GM19025 (cell line): ENCODE results near the gene FNIP2.
"Not testable (repeated sequence)": the region's sequence is repeated elsewhere in the genome, so short reads cannot be mapped to it uniquely, and the experiment has no call there.

Source experiments
- ATAC-seq: cut with Tn5 transposase; IDR thresholded peaks from one replicate; pipeline ENCODE4 v1.9.1; 2021; ENCODE audit warnings: mild to moderate bottlenecking, low read depth, moderate library complexity; ENCODE audit not compliant: unreplicated experiment

The FNIP2 gene

DNA sequence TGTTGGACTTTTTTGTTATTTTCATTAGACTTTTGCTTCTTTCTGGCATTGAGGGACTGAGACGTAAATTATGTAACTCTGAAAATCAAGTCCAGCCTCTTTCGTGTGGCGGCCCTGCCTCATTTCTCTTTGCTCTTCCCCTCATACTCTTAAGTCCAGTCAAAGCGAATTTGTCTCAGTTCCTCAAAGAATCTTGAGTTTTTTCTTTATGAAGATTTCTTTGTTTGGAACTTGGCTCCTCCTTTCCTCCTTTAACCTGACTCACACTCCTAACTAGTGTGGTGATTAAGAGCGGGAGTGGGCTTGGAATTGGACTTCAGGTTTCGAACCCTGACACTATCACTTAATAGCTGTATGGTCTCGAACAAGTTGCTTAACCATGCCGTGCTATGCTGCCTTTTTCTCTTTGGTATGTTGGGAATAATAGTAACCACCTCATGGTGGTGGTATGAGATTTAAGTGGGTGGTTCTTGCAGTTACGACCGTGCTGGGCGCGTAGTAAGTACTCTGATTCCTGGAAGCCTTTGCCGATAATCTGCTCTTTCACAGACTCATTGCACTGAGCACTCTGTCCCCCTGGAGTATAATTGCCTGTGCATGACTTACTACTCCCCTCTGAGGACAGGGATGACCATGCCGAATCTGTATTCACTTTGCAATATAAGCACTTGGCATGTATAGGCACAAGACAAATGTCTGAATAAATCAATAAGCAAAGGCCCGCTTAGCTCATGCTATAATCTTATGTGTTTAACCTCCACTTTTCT, 19.1 kb downstream of the FNIP2 start:
- ATAC-seq = no peak

DNA sequence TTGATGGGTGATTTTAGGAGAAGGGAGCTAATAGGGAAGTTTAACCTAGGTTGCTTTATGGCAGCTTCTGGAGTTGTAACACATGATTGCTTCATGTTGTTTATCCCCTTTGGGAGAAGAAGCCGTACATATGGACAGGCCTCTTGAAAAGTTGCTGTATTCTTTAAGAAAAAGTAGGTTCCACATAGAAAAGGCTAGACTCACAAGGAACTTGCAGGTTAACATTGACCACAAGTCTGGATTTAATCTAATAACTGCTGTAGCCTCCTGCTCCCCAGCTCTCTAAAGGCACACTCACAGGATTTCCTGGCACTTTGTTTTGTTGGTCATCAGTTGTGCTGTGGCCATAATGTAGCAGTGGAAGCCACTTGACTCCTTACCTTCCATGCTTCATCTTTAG, 19.7 kb downstream of the FNIP2 start:
- ATAC-seq = no peak

DNA sequence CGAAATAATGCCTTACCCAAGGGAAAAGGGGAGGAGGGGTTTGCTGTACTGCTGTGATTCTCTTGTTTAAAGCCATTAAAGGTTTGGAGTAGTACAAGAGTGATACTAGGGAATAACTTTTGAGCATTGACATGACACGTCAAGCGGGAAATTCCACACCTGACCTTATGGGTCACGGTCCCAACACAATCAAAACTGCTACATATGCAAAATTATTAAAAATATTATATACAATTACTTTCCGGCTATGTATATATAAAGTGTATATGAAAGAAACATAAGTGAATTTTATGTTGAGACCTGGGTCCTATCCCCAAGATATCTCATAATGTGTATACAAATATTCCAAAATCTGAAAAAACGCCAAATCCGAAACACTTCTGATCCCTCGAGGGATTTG, 21.0 kb downstream of the FNIP2 start:
- no peak for ATAC-seq

DNA sequence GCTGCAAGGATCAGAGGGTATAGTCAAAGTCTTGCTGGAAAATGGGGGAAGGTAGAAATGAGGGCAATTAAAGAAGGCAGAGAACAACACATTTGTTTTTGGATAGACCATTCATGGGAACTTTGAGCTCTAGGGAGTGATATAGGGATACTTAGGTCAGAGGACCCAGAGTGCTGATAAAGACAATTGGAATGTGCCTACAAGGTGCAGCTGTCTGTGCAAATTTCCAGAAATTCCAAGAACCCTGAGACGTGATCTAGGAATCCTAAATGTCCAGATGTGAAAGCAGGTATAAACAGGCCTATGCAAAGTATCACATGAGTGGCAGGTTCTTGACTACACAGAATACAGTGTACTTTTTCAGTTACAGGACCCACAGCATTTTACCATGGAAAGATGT, 24.2 kb downstream of the FNIP2 start:
- ATAC-seq = no peak

DNA sequence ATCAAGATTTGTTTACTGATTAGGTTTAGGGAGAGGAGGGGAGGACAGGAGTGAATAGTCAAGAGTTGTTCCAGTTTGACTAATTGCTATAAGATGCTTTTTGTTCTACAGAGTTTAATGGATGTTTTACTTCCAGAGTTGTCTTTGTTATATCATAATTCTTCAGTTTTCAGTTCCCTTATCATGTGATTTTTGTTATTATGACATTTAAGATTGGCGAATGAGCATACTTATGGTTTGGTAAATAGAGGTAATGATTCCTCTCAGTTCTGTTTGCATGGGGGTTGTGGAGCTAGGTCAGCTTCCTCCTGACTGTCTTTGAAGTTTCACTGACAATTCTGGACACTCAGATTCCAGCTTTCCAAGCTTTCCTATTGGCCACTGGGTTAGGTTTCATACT, 24.6 kb downstream of the FNIP2 start:
- ATAC-seq = not testable (repeated sequence)

DNA sequence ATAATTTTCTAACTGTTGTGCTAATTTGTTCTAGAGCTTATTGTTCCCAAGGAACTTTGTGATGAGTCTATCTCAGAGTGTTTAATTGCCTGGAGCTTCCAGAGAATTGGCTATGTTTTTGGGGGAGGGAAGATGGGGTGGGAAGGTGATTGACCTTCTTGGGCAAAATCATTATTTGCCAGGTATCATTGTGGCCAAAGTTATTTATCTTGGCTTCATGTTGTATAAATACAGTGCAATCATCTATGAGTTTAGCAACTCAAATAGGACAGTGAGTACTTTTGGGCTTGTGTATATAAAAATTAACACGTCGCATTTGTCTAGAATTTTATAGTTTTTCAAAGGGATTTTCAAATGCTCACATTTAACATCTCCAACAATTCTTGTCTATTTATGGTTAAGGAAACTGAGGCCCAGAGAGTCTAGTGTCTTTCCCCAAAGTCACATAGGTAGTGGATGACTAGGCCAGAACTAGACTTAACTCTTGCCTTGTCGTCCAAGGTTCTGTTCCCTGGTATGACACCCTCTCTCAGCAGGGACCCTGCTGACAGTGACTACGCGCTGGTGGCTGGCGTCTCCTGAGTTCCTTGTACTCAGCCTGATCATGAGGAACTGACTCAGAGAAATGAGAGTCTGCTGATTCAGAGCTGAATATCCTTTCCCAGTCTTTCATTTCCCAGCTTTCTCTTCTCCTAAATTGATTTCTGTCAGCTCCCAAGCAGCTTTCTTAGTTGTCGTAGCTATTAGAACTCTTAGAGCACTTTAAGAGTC, 27.7 kb downstream of the FNIP2 start:
- ATAC-seq = no peak

DNA sequence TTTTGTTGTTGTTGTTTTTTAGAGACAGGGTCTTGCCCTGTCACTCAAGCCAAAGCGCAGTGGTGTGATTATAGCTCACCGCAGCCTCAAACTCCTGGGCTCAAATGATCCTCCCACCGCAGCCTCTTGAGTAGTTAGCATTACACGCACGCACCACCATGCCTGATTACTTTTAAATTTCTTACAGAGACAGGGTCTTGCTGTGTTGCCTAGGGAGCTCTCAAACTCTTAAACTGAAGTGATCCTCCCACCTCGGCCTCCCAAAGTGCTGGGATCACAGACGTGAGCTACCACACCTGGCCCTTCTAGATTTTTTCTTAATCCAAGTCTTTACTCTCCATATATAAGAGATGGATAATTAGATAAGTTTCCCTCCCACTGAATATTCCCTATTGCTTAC, 29.2 kb downstream of the FNIP2 start:
- ATAC-seq = no peak

DNA sequence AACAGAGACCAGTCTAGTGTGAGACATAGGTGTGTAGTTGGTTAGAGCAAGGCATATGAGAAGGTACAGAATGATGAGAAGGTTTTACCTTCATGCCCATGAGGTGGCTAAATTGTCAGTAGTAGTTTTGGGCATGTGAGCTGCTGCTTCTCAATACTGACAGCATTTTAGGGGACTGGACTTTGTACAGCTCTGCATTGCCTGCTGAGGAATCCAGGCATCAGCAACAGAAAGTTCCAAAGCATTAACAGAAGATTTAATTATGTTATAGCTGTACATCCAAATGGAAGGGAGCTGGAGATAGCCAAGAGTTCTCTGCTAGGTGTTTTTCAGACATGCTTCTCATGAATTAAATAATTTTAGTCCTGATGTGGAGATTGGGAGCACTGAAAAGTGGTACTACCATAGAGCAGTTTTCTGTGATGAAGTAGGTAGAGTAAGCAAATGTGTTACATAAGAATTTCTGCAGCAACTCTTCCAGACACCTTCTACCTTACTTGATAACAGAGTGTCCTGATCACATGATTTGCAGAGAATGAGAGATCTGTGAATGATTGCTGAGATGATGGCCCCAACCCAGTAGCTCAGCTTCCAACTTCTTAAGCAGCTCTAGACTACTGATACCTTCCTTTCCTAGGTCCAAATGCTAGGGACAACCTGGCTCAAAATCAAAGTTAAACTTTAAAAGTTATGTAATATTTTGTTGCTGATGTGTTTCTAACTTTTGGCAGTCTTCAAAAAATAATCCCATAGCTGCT, 30.4 kb downstream of the FNIP2 start:
- no peak for ATAC-seq

DNA sequence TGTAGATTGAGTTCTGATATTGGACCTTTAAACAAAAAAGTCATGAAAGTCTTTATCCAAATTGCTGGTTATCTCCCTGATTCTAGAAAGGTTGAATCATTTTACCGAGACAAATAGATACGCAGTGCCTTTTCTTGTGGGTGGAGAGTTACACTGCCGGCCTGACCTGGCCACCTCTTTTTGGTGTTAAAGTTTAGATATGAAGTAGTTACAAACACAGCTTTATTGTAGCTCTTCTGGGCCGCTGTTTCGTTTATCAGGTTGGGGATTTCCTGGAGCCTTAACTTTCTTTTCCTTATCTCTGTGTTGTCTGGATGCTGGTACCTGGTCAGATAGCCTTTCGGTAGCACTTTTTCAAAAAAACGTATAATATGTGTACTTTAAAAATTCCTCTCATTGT, 31.0 kb downstream of the FNIP2 start:
- ATAC-seq = no peak

DNA sequence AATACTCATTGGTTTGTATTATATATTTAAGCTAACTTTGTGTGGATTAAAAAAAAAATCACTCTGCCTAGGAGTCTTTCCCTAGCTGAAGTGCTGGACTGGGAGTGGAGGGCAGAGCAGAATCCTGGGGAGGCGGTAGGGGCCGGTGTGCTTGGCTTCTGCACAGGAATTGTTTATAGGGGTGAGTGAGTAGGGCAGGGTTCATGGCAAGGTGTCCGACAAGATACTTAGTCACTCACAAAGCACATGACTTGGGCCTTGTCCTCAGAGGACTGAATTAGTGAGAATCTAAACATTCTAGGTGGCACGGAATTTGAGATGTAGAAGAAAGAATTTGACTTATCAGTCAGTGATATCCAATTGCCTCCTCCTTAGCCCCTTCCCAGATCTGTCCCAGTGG, 32.2 kb downstream of the FNIP2 start:
- no peak for ATAC-seq

DNA sequence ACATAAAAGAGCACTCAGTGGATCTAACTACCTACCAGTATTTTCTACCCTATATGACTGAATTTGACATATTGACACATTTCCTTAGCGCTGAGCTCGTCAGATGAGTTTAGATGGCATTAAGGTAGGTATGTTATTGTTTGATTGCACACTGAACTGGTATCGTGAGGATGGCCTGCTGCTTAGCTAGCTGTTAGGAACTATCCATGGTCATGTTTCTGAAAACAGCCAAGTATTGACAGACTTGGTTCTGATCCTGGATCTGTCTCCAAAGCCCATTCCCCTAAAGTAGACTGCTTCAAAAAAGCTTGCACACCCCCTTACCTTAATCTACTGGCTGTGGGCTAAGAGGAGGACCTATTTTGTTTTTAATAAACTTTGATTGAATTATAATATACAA, 32.9 kb downstream of the FNIP2 start:
- no peak for ATAC-seq

DNA sequence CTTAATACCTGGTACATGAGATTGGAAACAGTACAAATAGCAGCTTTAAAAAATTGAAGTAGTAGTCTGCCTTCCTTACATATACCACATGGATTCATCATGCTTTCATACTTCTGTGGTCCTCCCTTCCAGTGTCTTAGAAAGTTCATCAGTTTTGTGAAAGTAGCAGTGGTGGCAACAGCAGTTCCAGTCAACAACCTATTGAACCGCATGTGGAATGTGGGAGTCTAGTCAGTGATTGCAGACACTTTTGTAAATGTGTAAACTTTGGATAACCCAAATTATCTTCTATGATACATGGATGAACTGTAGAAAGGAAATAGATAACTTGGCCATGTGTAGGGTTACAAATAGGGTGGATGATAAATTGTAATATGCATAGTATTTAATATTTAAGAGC, 34.1 kb downstream of the FNIP2 start:
- ATAC-seq = no peak

DNA sequence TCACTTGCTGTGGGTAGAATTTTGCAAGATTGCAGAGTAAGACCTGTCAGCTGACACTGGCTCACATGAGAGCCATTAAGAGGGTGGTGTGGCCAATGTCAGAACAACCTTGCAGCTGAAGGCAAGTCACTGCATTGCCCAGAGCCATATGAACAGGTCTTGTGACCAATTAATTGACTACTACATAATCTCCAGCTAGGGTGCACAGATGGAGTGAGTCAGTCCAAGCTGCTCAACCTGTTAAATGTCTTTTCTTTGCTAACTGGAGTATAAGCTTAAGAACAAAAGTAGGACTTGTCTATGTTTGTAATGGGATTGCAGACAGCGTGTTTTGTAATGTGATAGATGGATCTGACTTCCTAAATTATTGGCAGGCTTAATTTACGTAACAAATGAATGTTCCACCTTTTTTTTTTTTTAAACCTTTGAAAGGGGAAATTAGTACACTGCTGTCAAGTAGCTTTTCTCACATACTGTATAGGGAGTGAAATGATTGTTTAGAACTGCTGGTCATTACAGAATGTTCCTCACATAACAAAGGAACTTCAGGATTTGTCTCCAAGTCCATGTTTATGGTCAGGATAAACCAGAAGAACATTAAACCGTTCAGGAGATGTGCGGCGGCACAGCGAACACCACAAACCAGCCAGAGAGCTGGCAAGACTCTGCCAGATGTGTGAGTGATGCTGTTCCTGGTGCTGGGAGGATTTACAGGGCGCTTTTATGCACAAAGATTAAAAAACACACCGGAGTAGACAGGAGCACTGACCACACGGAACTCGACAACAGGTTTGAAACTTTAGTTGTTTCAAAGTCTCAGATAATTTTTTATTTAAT, 37.0 kb downstream of the FNIP2 start:
- no peak for ATAC-seq

DNA sequence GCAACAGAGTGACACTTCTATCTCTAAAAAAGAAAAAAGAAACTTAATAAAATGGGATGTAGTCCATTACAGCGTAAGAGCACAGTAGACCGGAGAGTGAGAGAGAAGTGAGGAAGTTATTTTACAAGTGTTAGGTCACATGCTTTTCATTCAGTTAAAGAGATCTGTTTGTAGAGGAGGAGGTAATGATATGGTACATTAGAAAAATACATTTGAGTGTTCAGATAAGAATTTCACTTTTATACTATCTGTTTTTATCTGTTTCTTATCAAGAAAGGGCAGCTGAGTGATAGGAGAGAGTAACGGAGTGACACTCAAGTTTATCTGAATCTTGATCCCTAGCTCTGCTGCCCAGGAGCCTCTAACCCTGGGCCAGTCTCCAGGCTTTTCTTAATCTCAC, 38.9 kb downstream of the FNIP2 start:
- no peak for ATAC-seq

DNA sequence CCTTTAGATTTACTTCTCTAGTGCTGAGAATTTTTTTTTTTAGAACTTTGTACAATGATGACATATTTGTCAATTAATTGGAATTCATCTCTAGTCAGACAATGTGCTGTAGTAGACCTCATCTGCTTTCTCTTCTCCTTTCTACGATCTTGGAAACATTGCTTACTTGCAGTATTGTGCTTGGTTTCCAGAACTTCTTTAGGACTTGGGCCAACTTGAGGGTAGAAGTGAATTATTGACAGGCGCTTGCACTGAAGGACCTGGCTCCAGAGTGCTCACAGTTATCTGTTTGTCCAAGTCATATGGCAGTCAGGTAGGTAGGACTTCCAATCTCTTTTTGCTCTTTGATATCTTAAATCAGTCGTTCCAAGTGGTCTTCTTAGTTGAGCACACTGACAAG, 39.6 kb downstream of the FNIP2 start:
- no peak for ATAC-seq

DNA sequence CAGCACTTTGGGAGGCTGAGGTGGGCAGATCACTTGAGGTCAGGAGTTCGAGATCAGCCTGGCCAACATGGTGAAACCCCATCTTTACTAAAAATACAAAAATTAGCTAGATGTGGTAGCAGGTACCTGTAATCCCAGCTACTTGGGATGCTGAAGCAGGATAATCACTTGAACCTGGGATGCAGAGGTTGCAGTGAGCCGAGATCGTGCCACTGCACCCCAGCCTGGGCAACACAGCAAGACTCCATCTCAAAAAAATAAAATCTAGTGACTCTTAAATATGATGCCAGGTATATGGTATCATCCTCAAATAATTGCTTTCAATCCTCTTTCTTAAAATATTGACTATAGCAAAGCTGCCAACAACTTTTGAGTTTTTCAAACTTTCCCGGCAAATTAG, 40.4 kb downstream of the FNIP2 start:
- ATAC-seq = peak; percentile 0

DNA sequence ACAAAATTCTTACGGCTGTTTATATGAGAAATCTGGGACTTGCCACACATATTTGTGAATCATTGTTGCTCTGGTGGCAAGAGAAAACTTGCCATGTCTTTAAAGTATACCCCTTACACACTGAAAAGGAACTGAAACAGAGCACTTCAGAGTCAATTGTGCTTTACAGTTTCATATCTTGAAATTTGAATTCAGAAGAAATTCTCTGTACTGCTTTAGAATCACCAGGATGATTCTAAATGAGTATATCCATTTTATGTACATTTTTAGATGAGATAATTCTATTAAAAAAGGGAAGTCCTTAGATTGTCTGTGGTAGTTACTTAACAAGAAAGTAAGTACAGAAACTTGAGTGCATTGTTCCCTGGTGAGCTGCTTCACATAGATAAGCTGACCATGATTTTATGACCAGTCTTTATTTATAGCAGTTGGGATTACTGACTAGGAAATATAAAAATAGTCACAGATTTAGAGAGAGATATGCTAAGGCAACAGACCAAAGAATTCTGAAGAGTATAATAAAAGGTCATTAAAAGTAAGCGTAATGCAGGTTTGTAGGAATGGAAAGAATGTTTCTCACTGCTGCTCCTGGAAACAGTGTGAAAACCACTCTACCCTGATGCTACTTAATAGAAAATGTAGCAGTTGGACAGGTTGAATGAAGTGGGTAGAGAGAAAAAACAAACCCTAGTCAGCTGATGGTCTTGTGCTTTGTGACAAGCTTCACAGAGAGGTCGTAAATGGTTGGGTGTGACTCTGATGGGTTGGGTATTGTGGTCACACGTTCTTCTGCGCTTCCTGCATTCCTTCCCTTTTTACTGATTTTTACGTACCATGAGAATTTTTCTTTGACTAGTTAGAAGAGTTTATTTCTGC, 41.0 kb downstream of the FNIP2 start:
- peak; percentile 58 for ATAC-seq

DNA sequence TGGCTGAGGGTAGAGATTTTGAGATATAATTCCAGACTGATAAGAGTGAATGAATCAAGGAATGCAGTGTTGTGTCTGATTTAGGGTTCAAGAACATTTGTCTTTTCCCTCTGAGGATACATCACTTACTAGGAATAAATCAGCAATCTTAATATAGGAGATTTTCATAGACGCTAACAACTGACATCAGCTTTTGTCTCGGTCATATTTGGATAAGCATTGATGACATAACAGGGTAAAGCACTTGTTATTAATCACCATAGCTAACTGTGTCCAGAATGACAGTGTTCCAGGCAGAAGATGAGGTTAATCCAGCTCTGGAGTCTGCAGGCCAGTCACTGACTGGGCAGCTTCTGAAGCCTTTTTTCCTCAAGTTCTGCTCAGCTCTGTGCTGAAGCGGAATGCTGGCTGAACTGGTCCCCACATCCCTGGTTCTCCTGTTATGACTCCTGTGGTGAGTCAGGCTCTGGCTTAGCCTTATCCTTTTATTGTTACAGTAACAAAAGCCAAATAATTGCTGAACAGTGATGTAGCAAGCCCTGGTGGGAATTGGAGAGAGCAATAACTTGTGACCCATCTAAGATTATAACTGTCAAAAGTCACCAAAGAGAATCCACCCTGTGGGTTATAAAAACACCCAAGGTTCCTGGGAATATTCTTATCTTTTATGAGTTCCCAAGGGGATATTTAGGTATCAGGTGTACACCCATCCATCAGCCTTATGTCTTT, 41.8 kb downstream of the FNIP2 start:
- ATAC-seq = no peak

DNA sequence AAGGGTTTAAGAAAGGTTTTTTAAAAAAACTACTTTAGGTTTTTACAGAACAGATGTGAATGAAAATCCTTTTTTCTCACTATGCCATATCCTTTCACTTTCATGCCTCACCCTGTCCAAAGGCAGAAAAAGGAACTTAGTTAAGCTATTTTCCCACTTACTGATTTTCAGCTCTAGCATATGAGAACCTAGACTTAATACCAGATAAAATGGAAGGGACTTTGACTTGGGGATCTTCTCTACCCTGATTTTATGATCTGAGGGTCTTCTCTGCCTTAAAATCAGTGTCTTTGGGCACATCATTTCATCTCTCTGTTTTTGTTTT, 42.4 kb downstream of the FNIP2 start:
- no peak for ATAC-seq
